Astrocyte of the hippocampus (primary cell): ENCODE results near the gene CASTOR2.
"Not testable (repeated sequence)": the region's sequence is repeated elsewhere in the genome, so short reads cannot be mapped to it uniquely, and the experiment has no call there.

ENCODE experiments used
- DNase-seq: peaks from one replicate; pipeline ENCODE4 v3.0.0; 2011; ENCODE audit warnings: low read depth, low spot score

Gene CASTOR2

DNA sequence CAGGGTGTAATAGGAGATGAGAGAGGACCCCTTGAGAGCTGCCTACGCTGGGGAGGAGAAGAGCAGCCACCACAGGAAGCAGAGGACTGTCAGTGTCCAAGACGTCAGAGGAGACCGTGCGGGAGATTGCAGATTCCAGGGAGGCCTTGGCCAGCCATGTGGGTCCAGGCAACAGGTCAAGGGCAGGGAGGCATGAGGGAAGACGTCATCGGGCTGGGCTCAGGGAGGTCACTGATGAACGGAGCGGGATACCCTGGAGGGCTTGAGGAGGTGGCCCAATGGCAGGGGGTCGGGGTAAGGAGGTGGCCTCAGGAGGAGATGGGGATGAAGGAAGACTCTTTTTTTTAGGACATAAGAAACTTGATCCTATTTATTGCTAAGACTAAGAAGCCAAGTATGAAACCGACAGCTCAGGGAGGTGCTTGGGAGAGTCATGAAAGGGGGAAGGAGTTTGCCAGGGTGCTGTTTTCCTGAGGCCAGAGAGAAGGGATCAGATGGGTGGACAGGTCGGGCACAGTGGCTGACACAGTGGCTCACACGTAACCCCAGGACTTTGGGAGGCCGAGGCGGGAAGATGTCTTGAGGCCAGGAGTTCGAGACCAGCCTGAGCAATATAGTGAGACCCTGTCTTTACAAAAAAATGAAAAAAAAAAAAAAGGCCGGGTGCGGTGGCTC is 30.5 kb downstream of the CASTOR2 start:
- DNase-seq, result not testable (repeated sequence)

- DNase-seq, result peak; percentile 36
Measured at GRCh38 chr7:74996361-74996760, 31.9 kb downstream of the CASTOR2 start.

DNA sequence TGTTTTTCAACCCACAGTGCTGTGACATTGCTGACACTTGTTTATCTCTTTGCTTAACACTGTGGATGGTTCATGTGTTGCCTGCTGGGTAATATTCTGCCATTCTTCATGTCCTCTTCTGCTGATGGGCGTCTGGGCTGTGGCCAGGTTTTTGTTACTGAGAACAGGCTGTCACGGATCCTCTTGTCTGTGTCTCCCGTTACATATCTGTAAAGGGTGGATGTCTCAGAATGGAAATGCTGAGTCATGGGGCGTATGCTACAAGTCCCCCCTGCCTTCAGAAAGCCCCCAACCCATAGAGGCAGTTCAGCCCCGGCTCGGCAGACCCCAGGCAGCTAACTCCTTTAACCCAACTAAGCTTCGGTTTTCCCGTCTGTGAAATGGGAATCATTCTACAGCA is 33.3 kb downstream of the CASTOR2 start:
- DNase-seq, result not testable (repeated sequence)

DNA sequence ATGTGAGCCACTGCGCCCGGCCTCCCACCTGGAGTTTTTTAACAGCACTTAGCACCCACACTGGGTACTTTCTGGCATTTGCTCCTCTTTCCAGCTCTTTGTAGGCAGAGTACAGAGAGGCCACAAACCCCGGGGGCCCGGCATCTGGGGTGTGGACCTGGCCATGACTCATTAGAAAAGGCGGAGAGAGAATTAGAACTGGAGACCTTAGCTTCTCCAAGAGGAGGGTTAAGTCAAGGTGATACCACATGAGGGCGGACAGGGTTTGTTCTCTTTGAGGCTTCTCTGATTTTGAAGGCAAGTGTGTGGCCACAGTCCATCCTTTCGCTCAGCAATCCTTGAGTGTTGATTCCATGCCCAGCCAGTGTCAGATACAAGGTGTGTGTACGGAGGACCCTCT is 36.9 kb downstream of the CASTOR2 start:
- peak; percentile 11 for DNase-seq

GRCh38 chr7:75010036-75010435 is 45.5 kb downstream of the CASTOR2 start:
- DNase-seq, result no peak

DNA sequence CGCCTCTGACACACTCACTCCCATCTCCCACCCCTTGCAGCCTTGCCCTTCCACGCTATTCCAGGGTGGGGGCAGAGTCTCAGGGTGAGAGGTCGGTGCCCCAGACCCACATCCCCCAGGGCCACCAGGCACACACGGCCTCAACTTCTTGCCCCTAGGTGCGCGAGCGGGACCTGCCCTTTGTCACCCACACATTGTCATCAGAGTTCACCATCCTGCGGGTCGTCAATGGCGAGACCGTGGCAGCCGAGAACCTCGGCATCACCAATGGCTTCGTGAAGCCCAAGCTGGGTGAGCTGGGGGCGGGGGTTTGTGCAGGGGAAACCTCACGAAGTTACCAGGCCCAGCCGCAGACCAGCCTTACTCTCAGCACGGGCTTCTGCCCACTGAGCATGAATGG is 53.3 kb downstream of the CASTOR2 start:
- DNase-seq, result no peak

- DNase-seq, result no peak
Measured at GRCh38 chr7:75018570-75019364, 54.3 kb downstream of the CASTOR2 start.

DNA sequence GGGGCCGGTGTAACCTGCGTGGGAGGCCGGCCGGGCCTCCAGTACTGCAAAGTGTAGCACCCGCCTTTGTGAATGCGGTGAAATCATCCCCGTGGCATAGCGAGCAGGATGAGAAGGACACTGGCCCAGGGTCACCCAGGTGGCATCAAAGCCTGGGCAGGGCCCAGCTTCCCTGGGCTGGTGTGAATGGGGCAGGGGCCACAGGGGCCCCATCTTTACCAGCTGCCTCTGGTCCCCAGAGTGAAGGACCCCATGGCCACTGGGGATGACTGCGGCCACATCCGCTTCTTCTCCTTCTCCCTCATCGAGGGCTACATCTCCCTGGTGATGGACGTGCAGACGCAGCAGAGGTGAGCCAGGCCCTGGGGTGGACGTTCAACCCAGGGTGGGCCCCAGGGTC is 55.3 kb downstream of the CASTOR2 start:
- no peak for DNase-seq

GRCh38 chr7:75024922-75025321 is 60.4 kb downstream of the CASTOR2 start:
- DNase-seq, result no peak

DNA sequence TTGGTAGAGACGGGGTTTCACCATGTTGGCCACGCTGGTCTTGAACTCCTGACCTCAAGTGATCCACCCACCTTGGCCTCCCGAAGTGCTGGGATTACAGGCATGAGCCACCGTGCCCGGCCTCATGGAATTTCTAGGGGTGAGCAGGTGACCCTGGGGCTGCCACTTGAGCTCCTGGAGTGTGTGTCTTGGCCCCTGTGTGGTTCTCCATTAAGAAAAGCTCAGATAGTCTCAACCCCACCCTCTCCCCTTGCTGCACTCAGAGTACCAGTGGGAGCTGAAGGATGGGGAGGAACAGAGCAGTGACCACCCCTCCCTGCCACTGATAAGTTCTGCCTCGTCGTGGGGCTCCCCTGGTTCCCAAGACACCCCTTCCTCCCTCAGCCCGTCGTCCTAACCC is 63.8 kb downstream of the CASTOR2 start:
- DNase-seq, result no peak

DNA sequence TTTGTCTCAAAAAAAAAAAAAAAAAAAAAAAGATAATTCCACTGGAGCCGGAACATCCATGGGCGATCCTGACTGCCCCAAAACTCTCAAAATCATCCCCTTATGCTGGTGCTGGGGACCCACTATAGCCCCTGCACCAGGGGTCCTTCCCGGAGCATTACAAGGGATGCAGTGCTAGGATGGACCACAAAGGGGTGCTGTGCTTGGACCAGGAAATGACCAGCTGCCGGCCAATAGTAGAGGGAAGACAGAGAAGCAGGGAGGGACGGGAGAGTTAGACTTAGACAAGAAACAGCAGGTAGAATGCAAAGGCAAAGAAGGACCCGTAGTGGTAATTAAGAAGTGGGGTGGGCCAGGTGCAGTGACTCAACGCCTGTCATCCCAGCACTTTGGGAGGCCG is 68.6 kb downstream of the CASTOR2 start:
- no peak for DNase-seq

DNA sequence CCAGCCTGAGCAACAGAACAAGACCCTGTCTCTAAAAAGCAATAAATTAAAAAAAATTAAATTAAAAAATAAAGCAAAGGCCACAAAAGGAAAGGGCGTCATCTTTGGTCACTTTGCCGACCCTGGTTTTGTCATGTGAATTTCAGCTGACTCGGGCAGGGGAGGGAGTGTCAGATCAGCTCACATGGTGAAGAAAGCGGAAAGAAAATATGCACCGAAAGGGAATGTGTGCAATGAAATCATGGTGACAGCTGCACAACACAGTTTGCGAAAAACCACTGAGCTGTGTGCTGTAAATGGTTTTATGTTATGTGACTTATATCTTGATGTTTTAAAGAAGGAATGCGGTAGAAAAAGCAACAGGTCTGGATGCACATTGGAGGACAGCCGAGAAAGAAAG is 69.3 kb downstream of the CASTOR2 start:
- no peak for DNase-seq

GRCh38 chr7:75038508-75038907 is 74.0 kb downstream of the CASTOR2 start:
- no peak for DNase-seq

DNA sequence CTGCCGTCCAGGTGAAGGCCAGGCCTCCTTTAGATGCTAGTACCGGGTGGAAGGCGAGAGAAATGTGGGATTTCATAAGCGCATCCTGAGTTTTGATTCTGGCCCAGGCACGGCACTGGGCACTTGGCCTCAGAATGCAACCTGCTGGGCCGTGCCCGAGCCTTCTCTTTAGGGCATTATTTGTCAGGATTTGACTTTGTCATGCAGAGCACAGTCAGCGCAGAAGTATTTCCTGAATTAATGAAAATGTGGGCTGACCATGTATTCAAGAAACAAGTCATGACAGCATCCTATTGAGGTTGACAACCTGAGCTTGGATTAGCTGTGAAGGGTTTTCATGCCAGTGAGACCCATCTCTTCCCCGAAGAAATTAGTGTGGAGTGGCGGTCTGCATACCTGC is 74.7 kb downstream of the CASTOR2 start:
- peak; percentile 68 for DNase-seq

- DNase-seq, result no peak
Measured at GRCh38 chr7:75039709-75040108, 75.2 kb downstream of the CASTOR2 start.

DNA sequence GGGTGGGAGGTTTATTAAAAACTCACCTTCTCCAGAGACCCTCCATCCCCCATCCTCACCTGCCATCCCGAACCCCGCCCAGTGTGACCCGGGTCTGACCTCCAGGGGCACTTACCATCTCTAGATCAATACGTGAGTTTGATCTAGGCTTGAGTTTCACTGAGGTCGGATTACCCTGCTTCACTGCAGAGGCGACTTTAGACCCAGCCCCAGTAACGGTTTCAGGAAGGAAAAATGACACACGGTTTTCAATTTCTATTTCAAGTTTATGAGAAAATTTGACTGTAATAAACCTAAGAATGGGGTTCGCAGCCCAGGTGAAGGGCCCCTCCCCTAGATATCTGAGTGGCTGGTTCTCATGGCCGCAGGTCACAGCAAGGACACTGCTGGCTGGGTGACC is 76.0 kb downstream of the CASTOR2 start:
- DNase-seq, result no peak

DNA sequence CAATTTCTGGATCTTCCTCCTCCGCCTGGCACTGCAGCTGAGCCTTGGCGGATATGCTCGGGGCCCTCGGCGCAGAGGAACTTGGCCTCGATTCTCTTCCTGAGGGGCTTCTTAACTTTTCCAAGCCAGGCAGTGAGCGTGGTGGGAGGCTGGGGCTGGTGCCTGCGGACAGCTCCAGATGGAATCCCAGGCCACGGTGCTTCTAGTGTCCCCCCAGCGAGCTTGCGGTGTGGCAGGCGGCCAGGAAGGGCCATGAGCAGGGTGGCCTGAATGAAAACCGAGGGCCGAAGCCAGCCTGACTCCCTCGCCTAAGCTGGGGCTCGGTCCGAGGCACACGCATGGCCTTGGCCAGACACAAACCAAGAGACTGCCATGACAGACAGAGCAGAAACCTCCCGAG is 77.8 kb downstream of the CASTOR2 start:
- no peak for DNase-seq

GRCh38 chr7:75042831-75043703 is 78.6 kb downstream of the CASTOR2 start:
- no peak for DNase-seq

DNA sequence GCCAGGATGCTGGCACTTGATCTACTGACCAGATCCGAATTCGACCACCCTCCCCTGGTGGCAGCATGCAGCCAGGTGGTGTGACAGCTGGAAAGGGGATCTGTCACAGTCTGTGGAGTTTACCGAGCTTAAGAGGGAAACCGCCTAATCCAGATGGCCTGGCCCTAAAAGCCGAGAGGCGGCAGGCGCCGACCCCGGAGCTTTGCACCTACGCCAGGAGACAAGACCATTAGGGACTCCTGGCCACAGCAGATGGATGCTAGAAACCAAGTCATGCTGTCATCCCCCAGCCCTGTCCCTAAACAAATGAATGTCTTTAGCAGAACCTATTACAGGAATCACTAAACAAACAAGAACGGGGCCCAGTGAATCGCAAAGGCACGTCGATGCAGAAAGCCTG is 81.4 kb downstream of the CASTOR2 start:
- no peak for DNase-seq

GRCh38 chr7:75048435-75049379 is 84.2 kb downstream of the CASTOR2 start:
- DNase-seq, result peak; percentile 53

DNA sequence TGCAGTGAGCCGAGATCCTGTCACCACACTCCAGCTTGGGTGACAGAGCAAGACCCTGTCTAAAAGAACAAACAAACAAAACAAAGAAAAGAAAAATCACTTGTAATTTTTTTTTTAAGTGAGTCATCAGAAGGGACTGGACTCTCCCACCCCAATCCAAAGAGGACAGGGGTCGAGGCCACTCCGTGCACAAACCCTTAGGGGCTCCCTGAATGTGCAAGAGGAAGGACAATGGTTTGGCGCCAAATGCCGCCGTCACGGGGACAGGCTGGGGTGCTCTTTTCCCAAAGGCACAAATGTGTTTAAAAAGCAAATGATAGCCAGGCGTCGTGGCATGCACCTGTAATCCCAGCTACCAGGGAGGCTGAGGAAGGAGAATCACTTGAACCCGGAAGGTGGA is 85.3 kb downstream of the CASTOR2 start:
- DNase-seq, result no peak
